ENCODE results near the gene IL10RB. TPM values are rescaled to one million over a fixed set of nuclear protein-coding genes. Genes with fewer than 3 reads are reported as not detected.
A peak's percentile ranks its signal among the peaks of the same experiment; 100 is the strongest.
"Not testable (repeated sequence)": the region's sequence is repeated elsewhere in the genome, so short reads cannot be mapped to it uniquely, and the experiment has no call there.

The IL10RB gene
- total RNA-seq, 2 experiments from 2014 or later = 30.9 to 34.9 TPM

GRCh38 chr21:33317145-33317544, 51.0 kb downstream of the IL10RB start:
- Mint-ChIP-seq H3K36me3 (peaks cover 2% of the 10 kb centered on the region), H3K9me3 (ENCODE audit: low read depth) (no peaks in the 10 kb centered on the region), H3K27ac (no peak overlapping the region), H3K4me1 (no peaks in the 10 kb centered on the region), H3K27me3 (peaks cover 24% of the 10 kb centered on the region), H3K4me3 (no peak overlapping the region)
- CTCF ChIA-PET = no interaction called here
- no peak for ATAC-seq
- no peak for DNase-seq

GRCh38 chr21:33317786-33318486, 51.8 kb downstream of the IL10RB start:
- Mint-ChIP-seq H3K27ac (no peak overlapping the region), H3K27me3 (peaks cover 24% of the 10 kb centered on the region), H3K4me3 (no peak overlapping the region), H3K36me3 (peaks cover 2% of the 10 kb centered on the region), H3K9me3 (ENCODE audit: low read depth) (no peaks in the 10 kb centered on the region), H3K4me1 (no peaks in the 10 kb centered on the region)
- no peak for ATAC-seq
- DNase-seq = no peak
- CTCF ChIA-PET = no interaction called here

- H3K4me3 Mint-ChIP-seq; H3K36me3 Mint-ChIP-seq; H3K9me3 Mint-ChIP-seq (ENCODE audit: low read depth); H3K27me3 Mint-ChIP-seq; DNase-seq; H3K27ac Mint-ChIP-seq; CTCF ChIA-PET; H3K4me1 Mint-ChIP-seq; ATAC-seq: not testable (repeated sequence)
These were observed 54.8 kb downstream of the IL10RB start for GRCh38 chr21:33321005-33321404.

- DNase-seq; H3K27me3 Mint-ChIP-seq; H3K9me3 Mint-ChIP-seq (ENCODE audit: low read depth); ATAC-seq; CTCF ChIA-PET; H3K36me3 Mint-ChIP-seq; H3K4me3 Mint-ChIP-seq; H3K27ac Mint-ChIP-seq: not testable (repeated sequence)
- H3K4me1 Mint-ChIP-seq = peaks cover 16% of the 10 kb centered on the region
These were observed 57.4 kb downstream of the IL10RB start for GRCh38 chr21:33323610-33324009.

GRCh38 chr21:33324291-33325221, 58.4 kb downstream of the IL10RB start, which contains the start of gene IFNAR1:
IFNAR1 (plus strand) TSS chr21:33324970; CDS start chr21:33325056, 86 bp downstream.
- peaks cover 6% of the 10 kb centered on the region for H3K36me3 Mint-ChIP-seq
- no peak within 1 kb of the TSS for H3K4me3 Mint-ChIP-seq
- H3K27ac Mint-ChIP-seq = no peak within 1 kb of the TSS
- CTCF ChIA-PET = interaction anchor here (0.7 to 2.4 kb wide), 10 partner anchors 21 to 127 kb away, joined by 3 to 39 read pairs (median 4); no protein-coding TSS in a partner anchor
- no peaks in the 10 kb centered on the region for H3K9me3 Mint-ChIP-seq (ENCODE audit: low read depth)
- peaks cover 2% of the 10 kb centered on the region for H3K27me3 Mint-ChIP-seq
- DNase-seq (peak; percentile 99), ATAC-seq (peak; percentile 97)
- H3K4me1 Mint-ChIP-seq = peaks cover 16% of the 10 kb centered on the region

- Mint-ChIP-seq H3K27ac (no peak overlapping the region), H3K4me3 (no peak overlapping the region), H3K27me3 (no peaks in the 10 kb centered on the region), H3K4me1 (peaks cover 21% of the 10 kb centered on the region), H3K36me3 (peaks cover 9% of the 10 kb centered on the region), H3K9me3 (ENCODE audit: low read depth) (no peaks in the 10 kb centered on the region)
- CTCF ChIA-PET = interaction anchor here (0.6 to 2.4 kb wide), 13 partner anchors 21 to 155 kb away, joined by 3 to 39 read pairs (median 4); no protein-coding TSS in a partner anchor
- DNase-seq (peak; percentile 77), ATAC-seq (peak; percentile 37)
These were observed 59.3 kb downstream of the IL10RB start for GRCh38 chr21:33325222-33326067.

GRCh38 chr21:33327326-33327725, 61.2 kb downstream of the IL10RB start:
- peaks cover 19% of the 10 kb centered on the region for H3K36me3 Mint-ChIP-seq
- H3K4me1 Mint-ChIP-seq = peaks cover 35% of the 10 kb centered on the region
- ATAC-seq (no peak), DNase-seq (no peak)
- no peak overlapping the region for H3K4me3 Mint-ChIP-seq
- H3K27me3 Mint-ChIP-seq = no peaks in the 10 kb centered on the region
- CTCF ChIA-PET = interaction anchor here (1.8 to 2.2 kb wide), 2 partner anchors 34 to 130 kb away, joined by 5 to 8 read pairs; no protein-coding TSS in a partner anchor
- peaks cover 3% of the 10 kb centered on the region for H3K9me3 Mint-ChIP-seq (ENCODE audit: low read depth)
- H3K27ac Mint-ChIP-seq = no peak overlapping the region

GRCh38 chr21:33327792-33328433, 61.7 kb downstream of the IL10RB start:
- Mint-ChIP-seq H3K4me1 (peaks cover 38% of the 10 kb centered on the region), H3K27me3 (no peaks in the 10 kb centered on the region), H3K4me3 (no peak overlapping the region), H3K9me3 (ENCODE audit: low read depth) (peaks cover 4% of the 10 kb centered on the region), H3K36me3 (peaks cover 24% of the 10 kb centered on the region), H3K27ac (no peak overlapping the region)
- ATAC-seq (no peak), DNase-seq (no peak)
- CTCF ChIA-PET = interaction anchor here (1.8 to 2.2 kb wide), 2 partner anchors 33 to 131 kb away, joined by 5 to 8 read pairs; no protein-coding TSS in a partner anchor

- Mint-ChIP-seq H3K36me3 (peaks cover 34% of the 10 kb centered on the region), H3K27ac (no peak overlapping the region), H3K4me3 (no peak overlapping the region)
These were observed 64.6 kb downstream of the IL10RB start for GRCh38 chr21:33330726-33331125.

GRCh38 chr21:33332143-33332542, 66.0 kb downstream of the IL10RB start:
- Mint-ChIP-seq H3K27me3 (no peaks in the 10 kb centered on the region), H3K36me3 (peaks cover 36% of the 10 kb centered on the region), H3K4me1 (peaks cover 39% of the 10 kb centered on the region), H3K27ac (peak overlapping the region; percentile 62), H3K9me3 (ENCODE audit: low read depth) (peaks cover 4% of the 10 kb centered on the region), H3K4me3 (peak overlapping the region; percentile 8)
- DNase-seq (peak; percentile 57), ATAC-seq (peak; percentile 72)
- CTCF ChIA-PET = interaction anchor here (1.0 to 2.9 kb wide), 5 partner anchors 17 to 135 kb away, joined by 3 to 22 read pairs (median 6); no protein-coding TSS in a partner anchor

More at GRCh38 chr21:33330726-33331125, 64.6 kb downstream of the IL10RB start:
- no peak for ATAC-seq
- CTCF ChIA-PET = interaction anchor here (0.9 to 2.9 kb wide), 4 partner anchors 18 to 134 kb away, joined by 3 to 22 read pairs (median 8); no protein-coding TSS in a partner anchor
- DNase-seq = no peak
- Mint-ChIP-seq H3K27me3 (no peaks in the 10 kb centered on the region), H3K9me3 (ENCODE audit: low read depth) (peaks cover 4% of the 10 kb centered on the region), H3K4me1 (peaks cover 45% of the 10 kb centered on the region)

- H3K36me3 Mint-ChIP-seq = peaks cover 37% of the 10 kb centered on the region
- H3K27me3 Mint-ChIP-seq = no peaks in the 10 kb centered on the region
- CTCF ChIA-PET = interaction anchor here (1.3 to 1.5 kb wide), 2 partner anchors 13 to 27 kb away, joined by 4 to 6 read pairs; no protein-coding TSS in a partner anchor
- no peak for ATAC-seq
- no peak for DNase-seq
- peaks cover 4% of the 10 kb centered on the region for H3K9me3 Mint-ChIP-seq (ENCODE audit: low read depth)
- H3K4me1 Mint-ChIP-seq = peaks cover 29% of the 10 kb centered on the region
- no peak overlapping the region for H3K4me3 Mint-ChIP-seq
- no peak overlapping the region for H3K27ac Mint-ChIP-seq
These were observed 68.0 kb downstream of the IL10RB start for GRCh38 chr21:33334191-33334590.

- H3K4me1 Mint-ChIP-seq = peaks cover 30% of the 10 kb centered on the region
- H3K9me3 Mint-ChIP-seq (ENCODE audit: low read depth) = peaks cover 4% of the 10 kb centered on the region
- H3K27ac Mint-ChIP-seq = no peak overlapping the region
- DNase-seq = no peak
- ATAC-seq = no peak
- CTCF ChIA-PET = interaction anchor here (1.0 to 1.5 kb wide), 3 partner anchors 12 to 29 kb away, joined by 3 to 6 read pairs (median 4); no protein-coding TSS in a partner anchor
- no peak overlapping the region for H3K4me3 Mint-ChIP-seq
- peaks cover 38% of the 10 kb centered on the region for H3K36me3 Mint-ChIP-seq
- H3K27me3 Mint-ChIP-seq = no peaks in the 10 kb centered on the region
These were observed 68.7 kb downstream of the IL10RB start for GRCh38 chr21:33334824-33335223.

Measured in activated CD8-positive, alpha-beta memory T cell treated with anti-CD3 and anti-CD28 coated beads, Interleukin-2, amount 10 ng/mL, durations not matched to agents 7 days and 5 days (primary cell).